ENCODE data around the gene COPG1. TPM values are rescaled to one million over a fixed set of nuclear protein-coding genes. Genes with fewer than 3 reads are reported as not detected.
A peak's percentile ranks its signal among the peaks of the same experiment; 100 is the strongest.

COPG1 gene
- total and polyA plus RNA-seq, 10 donors, result 47.8 to 134 (median 105) TPM

GRCh38 chr3:129304146-129304961 lies 54.9 kb downstream of the COPG1 start:
- H3K4me3 ChIP-seq, result no peak overlapping the region
- no peaks in the 10 kb centered on the region for H3K27me3 ChIP-seq (replicated peaks in 1 of 7)
- peaks cover 0 to 66% (median 39%) of the 10 kb centered on the region in 6 donors for H3K36me3 ChIP-seq
- intact Hi-C loops (cut with DNase I; ENCODE audit: low total_unique reads), result no loop called here
- no peak for TF ChIP-seq CTCF (IDR thresholded peaks at IDR 0.05 in 8 of 11, conservative IDR thresholded peaks at IDR 0.05 in 3 of 11)
- TF ChIP-seq POLR2A (IDR thresholded peaks at IDR 0.05), result no peak
- TF ChIP-seq POLR2AphosphoS5 (IDR thresholded peaks at IDR 0.05), result no peak
- peaks cover 0 to 35% (median 20%) of the 10 kb centered on the region in 6 donors for H3K4me1 ChIP-seq
- no peaks in the 10 kb centered on the region for H3K9me3 ChIP-seq
- WGBS, 5 donors, result 38 to 73% (median 54%) methylated on average over 3 of the region's 3 CpGs
- DNase-seq, result no peak
- peak overlapping the region in 7 of 8 donors; percentile 53 to 80 (median 73) for H3K27ac ChIP-seq

GRCh38 chr3:129304962-129305222 lies 55.5 kb downstream of the COPG1 start:
- H3K9me3 ChIP-seq, result no peaks in the 10 kb centered on the region
- H3K27ac ChIP-seq, result peak overlapping the region in 7 of 8 donors; percentile 6 to 80 (median 73)
- H3K27me3 ChIP-seq (replicated peaks in 1 of 7), result no peaks in the 10 kb centered on the region
- H3K36me3 ChIP-seq, result peaks cover 0 to 61% (median 34%) of the 10 kb centered on the region in 6 donors
- TF ChIP-seq CTCF (IDR thresholded peaks at IDR 0.05 in 8 of 11, conservative IDR thresholded peaks at IDR 0.05 in 3 of 11) (no peak), POLR2A (IDR thresholded peaks at IDR 0.05) (no peak), POLR2AphosphoS5 (IDR thresholded peaks at IDR 0.05) (no peak)
- peaks cover 0 to 35% (median 20%) of the 10 kb centered on the region in 6 donors for H3K4me1 ChIP-seq
- H3K4me3 ChIP-seq, result no peak overlapping the region
- WGBS, 5 donors, result 90 to 100% (median 96%) methylated on average over 1 of the region's 1 CpG
- no peak for DNase-seq
- intact Hi-C loops (cut with DNase I; ENCODE audit: low total_unique reads), result no loop called here

GRCh38 chr3:129305592-129306091 lies 56.2 kb downstream of the COPG1 start:
- WGBS, 5 donors, result 12 to 39% (median 32%) methylated on average over 22 to 26 of the region's 26 CpGs

More at GRCh38 chr3:129305592-129306091, 56.2 kb downstream of the COPG1 start:
- peak; percentile 85 for DNase-seq
- H3K27me3 ChIP-seq (replicated peaks in 1 of 7), result no peaks in the 10 kb centered on the region
- peak overlapping the region in 7 of 8 donors; percentile 25 to 61 (median 34) for H3K4me3 ChIP-seq
- peaks cover 0 to 35% (median 20%) of the 10 kb centered on the region in 6 donors for H3K4me1 ChIP-seq
- no peaks in the 10 kb centered on the region for H3K9me3 ChIP-seq
- intact Hi-C loops (cut with DNase I; ENCODE audit: low total_unique reads), result no loop called here
- H3K36me3 ChIP-seq, result peaks cover 0 to 53% (median 28%) of the 10 kb centered on the region in 6 donors
- TF ChIP-seq POLR2AphosphoS5 (IDR thresholded peaks at IDR 0.05), result peak; percentile 30 to 73 (median 73)
- TF ChIP-seq POLR2A (IDR thresholded peaks at IDR 0.05), result no peak
- TF ChIP-seq CTCF (IDR thresholded peaks at IDR 0.05 in 8 of 11, conservative IDR thresholded peaks at IDR 0.05 in 3 of 11), result peak in 1 of 11 experiments; percentile 9
- peak overlapping the region in 7 of 8 donors; percentile 58 to 80 (median 73) for H3K27ac ChIP-seq
